ENCODE data around the gene TSPAN9.

Gene TSPAN9

DNA sequence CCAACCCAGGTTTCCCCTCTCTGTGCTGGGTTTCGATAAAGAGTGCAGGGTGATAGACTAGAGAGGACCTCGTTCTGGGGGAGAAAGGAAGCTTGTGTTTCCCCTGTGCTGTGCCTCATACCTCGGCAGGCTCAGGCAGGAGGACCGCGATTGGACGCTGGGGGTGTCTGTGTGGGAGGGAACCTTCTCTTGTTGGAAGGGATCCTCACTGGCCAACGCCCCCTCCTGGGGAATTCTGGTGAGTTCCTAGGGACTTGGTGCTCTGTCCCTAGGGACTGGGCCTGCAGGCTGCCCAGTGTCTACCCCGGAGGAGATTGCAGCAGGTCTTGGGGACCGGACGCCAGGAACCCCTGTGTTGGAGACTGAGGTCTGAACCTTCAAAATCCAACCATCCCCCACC is 256.4 kb downstream of the TSPAN9 start:
- H3K36me3 ChIP-seq (ENCODE audit: control insufficient read depth, insufficient read depth, low read length), result no peaks in the 10 kb centered on the region
- H3K4me2 ChIP-seq (ENCODE audit: low read length), result no peak overlapping the region
- H3K9ac ChIP-seq, result no peak overlapping the region
- TF ChIP-seq, protein P1, sequence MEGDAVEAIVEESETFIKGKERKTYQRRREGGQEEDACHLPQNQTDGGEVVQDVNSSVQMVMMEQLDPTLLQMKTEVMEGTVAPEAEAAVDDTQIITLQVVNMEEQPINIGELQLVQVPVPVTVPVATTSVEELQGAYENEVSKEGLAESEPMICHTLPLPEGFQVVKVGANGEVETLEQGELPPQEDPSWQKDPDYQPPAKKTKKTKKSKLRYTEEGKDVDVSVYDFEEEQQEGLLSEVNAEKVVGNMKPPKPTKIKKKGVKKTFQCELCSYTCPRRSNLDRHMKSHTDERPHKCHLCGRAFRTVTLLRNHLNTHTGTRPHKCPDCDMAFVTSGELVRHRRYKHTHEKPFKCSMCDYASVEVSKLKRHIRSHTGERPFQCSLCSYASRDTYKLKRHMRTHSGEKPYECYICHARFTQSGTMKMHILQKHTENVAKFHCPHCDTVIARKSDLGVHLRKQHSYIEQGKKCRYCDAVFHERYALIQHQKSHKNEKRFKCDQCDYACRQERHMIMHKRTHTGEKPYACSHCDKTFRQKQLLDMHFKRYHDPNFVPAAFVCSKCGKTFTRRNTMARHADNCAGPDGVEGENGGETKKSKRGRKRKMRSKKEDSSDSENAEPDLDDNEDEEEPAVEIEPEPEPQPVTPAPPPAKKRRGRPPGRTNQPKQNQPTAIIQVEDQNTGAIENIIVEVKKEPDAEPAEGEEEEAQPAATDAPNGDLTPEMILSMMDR (IDR thresholded peaks at IDR 0.05), result no peak
- no peaks in the 10 kb centered on the region for H3K9me3 ChIP-seq (ENCODE audit: control insufficient read depth, low read length)
- H3K79me2 ChIP-seq, result no peaks in the 10 kb centered on the region
- H3K27ac ChIP-seq, result no peak overlapping the region
- H3K27me3 ChIP-seq (ENCODE audit: control insufficient read depth, insufficient read depth, low read length), result no peaks in the 10 kb centered on the region
- no peaks in the 10 kb centered on the region for H3K4me1 ChIP-seq
- no peak overlapping the region for H2AFZ ChIP-seq
- no peak overlapping the region for H3K4me3 ChIP-seq (ENCODE audit: low read depth, low read length)

DNA sequence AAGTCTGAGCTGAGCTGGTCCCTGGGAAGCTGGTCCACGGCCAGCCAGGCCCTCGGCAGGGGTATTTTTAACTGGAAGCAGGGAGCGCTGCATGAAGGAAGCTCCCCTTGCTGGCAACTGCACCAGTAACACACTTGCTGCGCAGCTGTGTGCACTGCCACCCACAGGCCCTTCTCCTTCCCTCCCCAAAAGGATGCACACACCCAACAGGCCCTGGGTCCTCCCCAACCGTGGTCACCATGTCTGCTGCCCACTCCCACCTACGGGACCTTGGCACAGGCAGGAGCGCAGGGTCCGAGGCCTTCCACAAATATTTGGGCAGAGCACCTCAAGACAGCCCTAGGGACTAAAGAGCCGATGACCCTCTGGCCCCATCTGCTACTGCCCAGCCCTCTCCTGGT is 256.8 kb downstream of the TSPAN9 start:
- Histone ChIP-seq H3K27ac (no peak overlapping the region), H3K27me3 (ENCODE audit: control insufficient read depth, insufficient read depth, low read length) (no peaks in the 10 kb centered on the region), H3K4me3 (ENCODE audit: low read depth, low read length) (no peak overlapping the region), H3K9ac (no peak overlapping the region), H3K36me3 (ENCODE audit: control insufficient read depth, insufficient read depth, low read length) (no peaks in the 10 kb centered on the region), H3K9me3 (ENCODE audit: control insufficient read depth, low read length) (no peaks in the 10 kb centered on the region), H3K79me2 (no peaks in the 10 kb centered on the region), H3K4me2 (ENCODE audit: low read length) (no peak overlapping the region), H2AFZ (no peak overlapping the region), H3K4me1 (no peaks in the 10 kb centered on the region)
- TF ChIP-seq, protein P1 (IDR thresholded peaks at IDR 0.05), result no peak

DNA sequence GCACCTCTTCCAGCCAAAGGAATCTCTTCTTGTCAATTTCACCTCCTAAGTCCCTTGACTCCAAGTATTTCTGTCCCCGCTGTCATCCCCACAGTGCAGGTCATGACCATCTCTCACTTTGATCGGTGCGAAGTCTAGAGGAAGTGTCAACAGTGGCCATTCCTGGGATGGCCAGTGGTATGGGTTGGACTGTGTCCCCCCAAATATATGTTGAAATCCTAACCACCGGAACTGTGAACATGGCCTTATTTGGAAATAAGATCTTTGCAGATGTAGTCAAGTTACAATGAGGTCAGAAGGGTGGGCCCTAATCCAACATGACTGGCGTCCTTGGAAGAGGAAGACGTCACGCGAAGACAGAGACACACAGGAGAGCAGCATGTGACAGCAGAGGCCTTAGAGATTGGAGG is 257.9 kb downstream of the TSPAN9 start:
- no peak overlapping the region for H3K9ac ChIP-seq
- H2AFZ ChIP-seq, result no peak overlapping the region
- H3K4me2 ChIP-seq (ENCODE audit: low read length), result no peak overlapping the region
- no peaks in the 10 kb centered on the region for H3K27me3 ChIP-seq (ENCODE audit: control insufficient read depth, insufficient read depth, low read length)
- H3K79me2 ChIP-seq, result no peaks in the 10 kb centered on the region
- no peaks in the 10 kb centered on the region for H3K9me3 ChIP-seq (ENCODE audit: control insufficient read depth, low read length)
- H3K4me3 ChIP-seq (ENCODE audit: low read depth, low read length), result no peak overlapping the region
- no peak overlapping the region for H3K27ac ChIP-seq
- H3K4me1 ChIP-seq, result no peaks in the 10 kb centered on the region
- TF ChIP-seq, protein P1 (IDR thresholded peaks at IDR 0.05), result no peak
- H3K36me3 ChIP-seq (ENCODE audit: control insufficient read depth, insufficient read depth, low read length), result no peaks in the 10 kb centered on the region
